Stimulated activated CD8-positive, alpha-beta memory T cell treated with anti-CD3 and anti-CD28 coated beads, Interleukin-7, amount 100 ng/mL, for 4 hours (primary cell): ENCODE data around the gene IQGAP1.
A peak's percentile ranks its signal among the peaks of the same experiment; 100 is the strongest.
"Not testable (repeated sequence)": the region's sequence is repeated elsewhere in the genome, so short reads cannot be mapped to it uniquely, and the experiment has no call there.

Experiments used
- DNase-seq, 2 donors: peaks; one replicate each; pipeline ENCODE4 v3.0.0-alpha.2; 2020; ENCODE audit warnings: low read depth in 2 of 2

The IQGAP1 gene

GRCh38 chr15:90481023-90481422 lies 93.0 kb downstream of the IQGAP1 start:
- peak; percentile 10 to 13 for DNase-seq

GRCh38 chr15:90482124-90483011 lies 94.3 kb downstream of the IQGAP1 start:
- DNase-seq: peak; percentile 5 to 11

DNA sequence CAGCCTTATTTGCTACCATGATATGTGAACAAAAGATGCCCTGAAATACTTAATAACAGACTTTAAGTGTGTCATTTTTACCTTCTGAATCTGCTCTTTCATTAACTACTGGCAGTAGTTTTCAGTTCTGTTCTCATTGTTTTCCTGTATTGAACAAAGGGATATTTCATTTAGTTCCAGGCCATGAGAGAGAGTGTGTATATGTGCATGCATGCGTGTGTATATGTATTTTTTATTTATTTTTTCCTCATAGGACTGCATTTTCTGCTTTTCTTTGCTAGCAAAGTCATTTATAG lies 94.9 kb downstream of the IQGAP1 start:
- no peak for DNase-seq

DNA sequence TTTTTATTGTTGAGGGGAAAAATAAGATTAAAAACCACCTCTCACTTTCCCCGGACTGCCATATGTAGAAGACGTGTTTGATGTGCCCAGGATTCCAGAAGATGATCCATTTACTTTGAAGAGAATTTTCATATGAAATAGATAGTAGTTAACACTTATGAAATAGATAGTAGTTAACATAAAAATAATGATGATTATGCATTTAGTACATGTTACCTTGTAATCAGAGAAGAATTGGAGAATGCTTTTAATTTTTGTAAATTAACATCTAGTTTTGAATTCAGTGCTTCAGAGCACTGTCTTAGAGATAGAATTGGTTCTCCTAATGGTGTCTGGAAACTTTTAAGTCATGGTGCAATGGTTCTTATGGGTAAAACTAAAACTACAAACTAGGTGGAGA lies 95.6 kb downstream of the IQGAP1 start:
- no peak for DNase-seq

- DNase-seq: no peak
Observed at GRCh38 chr15:90487186-90487585, 99.1 kb downstream of the IQGAP1 start.

DNA sequence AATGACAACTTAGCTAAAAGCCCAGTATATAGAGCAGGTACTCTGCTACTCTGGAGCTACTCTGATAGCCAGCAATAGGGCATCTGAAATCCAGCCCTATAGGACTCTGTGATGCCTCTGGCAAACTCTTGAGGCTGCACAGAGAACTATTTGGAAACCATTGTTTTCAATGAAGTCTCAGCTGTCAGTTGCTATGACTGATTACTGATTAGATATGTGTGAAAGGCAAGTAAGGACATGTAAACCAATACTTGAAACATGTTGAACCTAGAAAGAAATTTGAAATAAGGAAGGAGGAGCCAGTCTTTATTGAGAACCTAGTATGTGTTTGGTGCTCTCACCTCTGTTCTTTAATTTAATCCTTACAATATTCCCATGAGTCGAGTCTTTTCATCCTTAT lies 101.5 kb downstream of the IQGAP1 start:
- DNase-seq: no peak

DNA sequence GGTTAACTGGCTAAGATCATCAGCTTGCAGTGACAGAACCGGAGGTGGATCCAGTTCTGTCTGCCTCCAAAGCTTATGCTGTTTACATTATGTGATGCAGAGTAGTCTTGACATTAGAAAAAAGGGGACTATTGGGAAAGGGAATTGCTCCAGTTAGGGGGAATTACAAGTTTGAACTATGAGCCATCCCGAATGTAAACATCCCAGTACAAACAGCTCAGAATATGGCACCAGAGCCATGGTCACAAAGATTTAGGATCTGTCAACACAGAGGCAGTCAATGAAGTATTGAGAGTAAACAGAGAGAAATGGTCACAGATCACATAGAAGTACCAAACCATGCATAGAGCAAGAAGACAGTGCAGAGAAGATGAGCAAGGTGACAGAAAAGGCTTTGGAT lies 101.9 kb downstream of the IQGAP1 start:
- DNase-seq: no peak

- DNase-seq: no peak
Observed at GRCh38 chr15:90493647-90494046, 105.6 kb downstream of the IQGAP1 start.

- no peak for DNase-seq
Observed at GRCh38 chr15:90495067-90495466, 107.0 kb downstream of the IQGAP1 start.

- DNase-seq: no peak
Observed at GRCh38 chr15:90496791-90497190, 108.7 kb downstream of the IQGAP1 start.

DNA sequence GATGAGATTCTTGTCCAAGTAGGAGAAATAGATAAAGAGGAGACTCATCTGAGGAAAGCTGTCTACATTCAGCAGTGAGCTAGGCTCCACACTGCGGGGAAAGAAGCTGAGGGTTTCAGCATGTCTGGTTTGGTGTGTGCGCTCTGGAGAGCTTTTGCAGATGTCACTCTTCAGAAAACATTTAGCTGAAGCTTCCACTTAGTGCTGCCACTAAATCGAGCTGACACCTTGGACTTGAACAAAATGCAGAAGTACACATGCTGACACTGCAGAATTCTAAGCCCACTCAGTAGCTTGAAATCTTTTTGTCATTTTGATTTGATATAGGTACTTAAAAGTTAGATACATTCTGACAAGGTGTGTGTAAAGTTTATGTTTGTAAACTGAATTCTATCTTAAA lies 109.3 kb downstream of the IQGAP1 start:
- no peak for DNase-seq

DNA sequence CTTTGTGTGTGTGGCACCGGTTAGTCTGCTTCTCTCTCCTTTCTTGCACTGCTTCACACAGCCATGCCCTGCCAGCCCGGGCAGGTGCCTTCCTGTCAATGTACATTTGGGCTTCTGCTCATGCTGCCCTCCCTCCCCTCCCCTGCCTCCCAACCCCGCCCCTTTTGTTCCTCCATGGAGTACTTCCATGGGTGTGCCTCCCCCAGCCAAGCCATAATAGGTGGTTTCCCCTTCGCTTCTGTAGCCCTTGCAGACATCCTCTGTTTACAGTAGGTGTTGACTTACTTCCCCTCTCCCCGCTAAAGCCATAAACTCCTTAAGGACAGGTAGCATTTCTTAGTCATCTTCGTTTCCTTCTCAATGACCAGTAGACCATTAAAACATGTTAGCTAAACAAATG lies 109.9 kb downstream of the IQGAP1 start:
- no peak for DNase-seq

DNA sequence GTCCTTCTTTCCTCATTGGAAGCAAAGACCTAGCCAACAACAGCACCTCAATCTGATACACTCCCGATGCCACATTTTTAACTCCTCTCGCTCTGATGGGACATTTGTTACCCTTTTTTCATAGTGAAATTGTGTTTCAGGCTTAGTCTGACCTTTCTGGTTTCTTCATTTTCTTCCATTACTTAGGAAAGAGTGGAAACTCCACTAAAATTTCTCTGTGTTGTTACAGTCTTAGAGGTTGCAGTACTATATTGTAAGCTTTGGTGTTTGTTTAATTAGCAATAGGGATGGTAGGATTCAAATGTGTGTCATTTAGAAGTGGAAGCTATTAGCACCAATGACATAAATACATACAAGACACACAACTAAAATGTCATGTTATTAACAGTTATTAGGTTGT lies 112.1 kb downstream of the IQGAP1 start:
- no peak for DNase-seq

DNA sequence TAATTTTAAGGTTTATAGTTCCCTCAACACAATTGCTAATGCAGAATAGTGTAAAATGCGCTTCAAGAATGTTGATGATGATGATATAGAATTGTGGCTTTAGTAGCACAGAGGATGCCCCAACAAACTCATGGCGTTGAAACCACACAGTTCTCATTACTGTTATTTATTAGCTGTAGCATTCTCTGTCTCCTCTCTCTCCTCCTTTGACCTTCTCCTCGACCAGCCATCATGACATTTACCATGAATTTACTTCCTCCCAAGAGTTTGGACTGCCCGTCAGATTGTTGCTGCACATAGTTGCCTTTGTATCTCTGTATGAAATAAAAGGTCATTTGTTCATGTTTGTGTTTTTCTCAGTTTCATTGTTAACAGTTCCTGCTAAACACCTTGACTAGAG lies 113.9 kb downstream of the IQGAP1 start:
- no peak for DNase-seq

DNA sequence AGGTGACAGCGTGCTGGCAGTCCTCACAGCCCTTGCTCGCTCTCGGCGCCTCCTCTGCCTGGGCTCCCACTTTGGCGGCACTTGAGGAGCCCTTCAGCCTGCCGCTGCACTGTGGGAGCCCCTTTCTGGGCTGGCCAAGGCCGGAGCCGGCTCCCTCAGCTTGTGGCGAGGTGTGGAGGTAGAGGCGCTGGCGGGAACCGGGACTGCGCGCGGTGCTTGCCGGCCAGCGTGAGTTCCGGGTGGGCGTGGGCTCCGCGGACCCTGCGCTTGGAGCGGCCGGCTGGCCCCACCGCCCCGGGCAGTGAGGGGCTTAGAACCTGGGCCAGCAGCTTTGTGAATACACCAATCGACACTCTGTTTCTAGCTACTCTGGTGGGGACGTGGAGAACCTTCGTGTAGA lies 122.7 kb downstream of the IQGAP1 start:
- DNase-seq: not testable (repeated sequence)

GRCh38 chr15:90511211-90511618 lies 123.2 kb downstream of the IQGAP1 start:
- DNase-seq: not testable (repeated sequence)

- DNase-seq: no peak
Observed at GRCh38 chr15:90512276-90512675, 124.2 kb downstream of the IQGAP1 start.

GRCh38 chr15:90512981-90513380 lies 124.9 kb downstream of the IQGAP1 start:
- no peak for DNase-seq

- no peak for DNase-seq
Observed at GRCh38 chr15:90513448-90513847, 125.4 kb downstream of the IQGAP1 start.

DNA sequence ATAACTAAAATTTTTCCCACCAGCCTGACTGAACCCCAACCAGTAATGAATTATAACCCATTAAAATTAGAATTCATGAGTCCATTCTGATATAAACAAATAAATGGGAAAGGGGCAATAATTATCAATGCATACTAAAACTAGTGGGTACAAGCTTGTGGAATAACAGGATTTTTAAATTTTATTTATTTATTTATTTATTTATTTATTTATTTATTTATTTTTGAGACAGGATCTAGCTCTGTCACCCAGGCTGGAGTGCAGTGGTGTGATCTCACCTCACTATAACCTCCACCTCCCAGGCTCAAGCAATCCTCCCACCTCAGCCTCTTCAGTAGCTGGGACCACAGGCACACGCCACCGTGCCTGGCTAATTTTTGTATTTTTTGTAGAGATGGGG lies 125.9 kb downstream of the IQGAP1 start:
- not testable (repeated sequence) for DNase-seq

DNA sequence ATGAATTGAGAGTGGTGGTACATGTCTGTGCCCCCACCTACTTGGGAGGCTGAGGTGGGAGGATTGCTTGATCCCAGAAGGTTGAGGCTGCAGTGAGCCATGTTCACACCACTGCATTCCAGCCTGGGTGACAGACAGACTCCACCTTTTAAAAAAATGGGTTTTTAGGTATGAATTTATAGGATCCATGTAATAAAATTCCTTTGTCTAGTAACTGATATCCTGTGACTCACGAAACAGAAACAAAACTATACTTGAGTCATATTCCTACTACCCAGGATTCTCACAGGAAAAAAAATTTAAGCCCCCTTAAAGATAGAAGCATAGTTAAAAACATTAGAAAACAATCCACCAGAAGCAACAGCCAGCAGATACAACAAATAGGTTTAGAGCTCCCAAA lies 131.6 kb downstream of the IQGAP1 start:
- no peak for DNase-seq

GRCh38 chr15:90520365-90520764 lies 132.3 kb downstream of the IQGAP1 start:
- no peak for DNase-seq

- DNase-seq: no peak
Observed at GRCh38 chr15:90523373-90523772, 135.3 kb downstream of the IQGAP1 start.
